Mucosa of descending colon (tissue), 3 donors: ENCODE data around the gene DPYSL4. TPM values are rescaled to one million over a fixed set of nuclear protein-coding genes. Genes with fewer than 3 reads are reported as not detected.

ENCODE experiments used
- ATAC-seq: fragments of 200-7000 bp; cut with Tn5 transposase; one replicate; pipeline ENCODE4 v1.9.1; 2020; ENCODE audit warnings: mild to moderate bottlenecking, moderate library complexity
- DNase-seq, 3 donors: peaks; one replicate each; pipeline ENCODE4 v3.0.0-alpha.2; 2020
- H3K36me3 ChIP-seq: fragments of 200-600 bp; one replicate; pipeline ENCODE4 v1.8.0; 2021; ENCODE audit warnings: low read depth, mild to moderate bottlenecking
- H3K4me1 ChIP-seq: fragments of 200-600 bp; one replicate; pipeline ENCODE4 v1.8.0; 2021; ENCODE audit warnings: low read depth, mild to moderate bottlenecking
- H3K4me3 ChIP-seq: fragments of 200-600 bp; one replicate; pipeline ENCODE4 v1.8.0; 2021; ENCODE audit warnings: mild to moderate bottlenecking
- H3K9me3 ChIP-seq: fragments of 200-600 bp; one replicate; pipeline ENCODE4 v1.8.0; 2021; ENCODE audit warnings: mild to moderate bottlenecking
- CTCF ChIP-seq: fragments of 200-600 bp; IDR thresholded peaks from one replicate; pipeline ENCODE4 v1.8.0; 2022; ENCODE audit warnings: antibody characterized with exemption, mild to moderate bottlenecking
- intact Hi-C, 2 donors: fragments of 100-400 bp; cut with DNase I in 1 of 2; cut with micrococcal nuclease in 1 of 2; formaldehyde crosslinking; loops; one replicate each; pipeline versions ENCODE4 v1.11.0 to v1.11.1; 2022; cut with DNase I, micrococcal nuclease
- total RNA-seq, 3 donors: library from RNA; stranded (reverse); fragmentation: NEBNext Ultra II Directional in 2 of 3; extraction: Animal tissue kit (Norgen Biotek cat#: 25700) in 2 of 3; gene quantifications; one replicate each; pipeline versions ENCODE4 v1.2.1 to v1.2.4, GENCODE V29; 2021 to 2023
- donor health status: DM: no; HTN: no; CAD: no; lungs with moderate emphysema.
- donor health status: DM: no; HTN: no; CAD: no.
- donor health status: DM: no; HTN: yes; CAD: no.

The DPYSL4 gene
- total RNA-seq, 3 donors from 2014 or later = 0.46 to 1.3 (median 0.55) TPM

GRCh38 chr10:132183046-132183445 lies 3.7 kb upstream of the DPYSL4 start:
- Histone ChIP-seq H3K4me3 (no peak overlapping the region), H3K36me3 (no peaks in the 10 kb centered on the region), H3K9me3 (no peaks in the 10 kb centered on the region), H3K4me1 (peaks cover 13% of the 10 kb centered on the region)
- DNase-seq = peak in 1 of 3 donors; percentile 31
- no peak for ATAC-seq
- intact Hi-C loops = no loop called here
- no peak for TF ChIP-seq CTCF

- Histone ChIP-seq H3K4me3 (no peak overlapping the region), H3K4me1 (peaks cover 13% of the 10 kb centered on the region), H3K9me3 (no peaks in the 10 kb centered on the region), H3K36me3 (no peaks in the 10 kb centered on the region)
- DNase-seq = no peak
- intact Hi-C loops = no loop called here
- no peak for ATAC-seq
- TF ChIP-seq CTCF = no peak
These were observed 1.7 kb upstream of the DPYSL4 start for GRCh38 chr10:132184816-132185593.

GRCh38 chr10:132185601-132186487 lies 904 bp upstream of the DPYSL4 start:
- Histone ChIP-seq H3K4me3 (no peak overlapping the region), H3K36me3 (no peaks in the 10 kb centered on the region), H3K9me3 (no peaks in the 10 kb centered on the region), H3K4me1 (peaks cover 13% of the 10 kb centered on the region)
- intact Hi-C loops = no loop called here
- peak; percentile 60 to 67 (median 67) for DNase-seq
- peak; percentile 89 for ATAC-seq
- TF ChIP-seq CTCF = no peak

- Histone ChIP-seq H3K36me3 (no peaks in the 10 kb centered on the region), H3K4me3 (no peak overlapping the region), H3K9me3 (no peaks in the 10 kb centered on the region), H3K4me1 (peaks cover 13% of the 10 kb centered on the region)
- intact Hi-C loops = no loop called here
- DNase-seq (no peak), ATAC-seq (no peak)
- TF ChIP-seq CTCF = no peak
These were observed 836 bp downstream of the DPYSL4 start for GRCh38 chr10:132187430-132188138.

- Histone ChIP-seq H3K9me3 (no peaks in the 10 kb centered on the region), H3K4me1 (peaks cover 13% of the 10 kb centered on the region), H3K36me3 (no peaks in the 10 kb centered on the region), H3K4me3 (no peak overlapping the region)
- TF ChIP-seq CTCF = no peak
- ATAC-seq (no peak), DNase-seq (no peak)
- intact Hi-C loops = no loop called here
These were observed 1.6 kb downstream of the DPYSL4 start for GRCh38 chr10:132188331-132188730.
